Lower leg skin (tissue), 3 donors: ENCODE data around the gene ITIH3.

Experiments used
- CTCF ChIP-seq, 3 donors: fragments of 450-650 bp; IDR thresholded peaks; one replicate each; pipeline ENCODE4 v1.5.1; 2016; ENCODE audit warnings: antibody characterized with exemption in 3 of 3, mild to moderate bottlenecking in 3 of 3, moderate library complexity in 2 of 3
- POLR2A ChIP-seq, 2 donors: fragments of 450-650 bp; IDR thresholded peaks; one replicate each; pipeline ENCODE4 v1.6.1; 2016 to 2017; ENCODE audit warnings: antibody characterized with exemption in 2 of 2, mild to moderate bottlenecking in 1 of 2, moderate library complexity in 1 of 2

GRCh38 chr3:52844290-52844975 is 49.8 kb downstream of the ITIH3 start:
- no peak for TF ChIP-seq POLR2A (IDR thresholded peaks at IDR 0.05)
- no peak for TF ChIP-seq CTCF (IDR thresholded peaks at IDR 0.05)
